HG03439 (cell line): ENCODE measurements around the gene CTCFL.
"Not testable (repeated sequence)": the region's sequence is repeated elsewhere in the genome, so short reads cannot be mapped to it uniquely, and the experiment has no call there.

Experiments used
- ATAC-seq: cut with Tn5 transposase; IDR thresholded peaks from one replicate; pipeline ENCODE4 v1.9.1; 2021; ENCODE audit warnings: mild to moderate bottlenecking, moderate library complexity; ENCODE audit not compliant: unreplicated experiment

The CTCFL gene

DNA sequence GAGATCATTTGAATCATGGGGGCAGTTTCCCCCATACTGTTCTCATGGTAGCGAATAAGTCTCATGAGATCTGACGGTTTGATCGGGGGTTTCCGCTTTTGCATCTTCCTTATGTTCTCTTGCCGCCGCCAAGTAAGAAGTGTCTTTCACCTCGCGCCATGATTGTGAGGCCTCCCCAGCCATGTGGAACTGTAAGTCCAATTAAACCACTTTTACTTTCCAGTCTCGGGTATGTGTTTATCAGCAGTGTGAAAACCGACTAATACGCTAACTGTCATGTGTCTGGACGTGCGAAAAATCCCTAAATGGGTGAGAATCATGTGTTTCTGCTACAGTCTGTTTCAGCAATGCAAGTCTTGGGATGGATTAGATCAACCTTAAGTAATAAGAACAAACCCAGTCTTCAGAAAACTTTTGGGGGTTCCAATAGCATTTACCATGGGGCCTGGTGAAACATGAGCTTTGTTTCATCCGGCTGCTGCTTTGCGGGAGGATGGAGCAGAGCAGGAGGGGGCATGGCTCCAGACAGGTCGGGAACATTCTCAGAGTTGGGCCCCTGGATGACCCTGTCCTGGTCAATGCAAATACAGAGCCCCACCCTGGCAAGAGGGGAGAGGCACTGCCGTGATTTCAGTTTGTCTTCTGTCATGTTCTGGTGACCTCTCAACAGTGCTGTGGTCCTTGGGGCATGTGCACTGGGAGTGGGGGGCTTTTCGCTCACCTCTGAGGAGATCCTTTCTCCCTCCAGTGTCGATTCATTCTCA is 41.5 kb downstream of the CTCFL start:
- peak; percentile 30 for ATAC-seq

DNA sequence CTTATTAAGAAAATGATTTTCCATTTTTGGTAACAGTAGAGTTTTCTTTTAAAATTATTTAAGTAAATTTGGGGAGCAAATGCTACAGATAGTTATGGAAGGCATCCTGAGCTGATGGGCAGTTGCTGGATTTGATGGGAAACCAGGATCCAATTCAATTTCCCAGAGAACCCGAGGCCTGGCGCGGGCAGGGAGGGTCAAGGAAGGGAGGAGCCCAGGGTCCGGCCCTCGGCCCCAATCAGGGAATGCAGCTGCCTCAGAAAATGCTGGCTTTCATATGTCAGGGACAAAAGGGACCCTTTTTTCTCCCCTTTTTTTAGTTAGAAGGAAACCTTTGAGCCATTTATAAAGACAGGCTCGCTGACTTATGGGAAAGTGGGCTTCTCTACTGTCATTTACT is 42.1 kb downstream of the CTCFL start:
- ATAC-seq, result no peak

DNA sequence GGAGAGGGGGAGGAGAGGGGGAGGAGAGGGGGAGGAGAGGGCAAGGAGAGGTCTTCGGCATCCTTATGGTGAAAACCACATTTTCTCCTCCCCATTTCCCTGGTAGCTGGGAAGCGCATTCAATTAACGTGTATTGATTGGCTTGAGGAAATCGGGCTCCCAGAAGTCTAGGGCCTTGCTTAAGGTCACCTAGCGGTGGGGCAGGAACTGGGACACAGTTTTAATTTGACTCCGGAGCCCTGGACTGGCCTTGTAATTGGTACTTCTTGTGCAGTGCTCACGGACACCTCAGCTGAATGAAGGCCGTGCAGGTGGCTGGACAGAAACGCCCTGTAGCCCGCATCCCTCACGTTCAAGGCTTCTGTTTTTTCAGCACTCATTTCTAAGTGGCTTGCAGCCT is 42.8 kb downstream of the CTCFL start:
- ATAC-seq, result no peak

DNA sequence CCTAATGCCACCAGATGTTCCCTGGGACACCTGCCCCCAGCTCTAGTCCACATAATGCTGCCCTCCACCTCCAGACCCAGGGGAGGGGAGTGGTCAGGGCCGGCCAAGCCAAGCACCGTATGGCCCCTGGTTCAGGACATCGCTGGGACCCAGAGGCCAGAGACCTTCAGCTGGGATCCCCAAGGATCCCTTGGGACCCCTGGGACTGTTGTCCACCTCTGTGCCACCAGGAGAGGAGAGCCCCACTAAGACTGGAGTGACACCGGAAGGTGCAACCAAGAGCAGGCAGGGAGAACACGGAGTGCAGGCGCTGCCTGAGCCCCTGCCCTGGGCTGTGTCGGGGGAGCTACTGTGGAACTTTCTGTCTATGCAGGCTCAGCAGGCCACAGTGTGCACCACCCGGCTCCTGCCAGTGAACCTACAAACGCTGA is 43.6 kb downstream of the CTCFL start:
- ATAC-seq, result peak; percentile 28

DNA sequence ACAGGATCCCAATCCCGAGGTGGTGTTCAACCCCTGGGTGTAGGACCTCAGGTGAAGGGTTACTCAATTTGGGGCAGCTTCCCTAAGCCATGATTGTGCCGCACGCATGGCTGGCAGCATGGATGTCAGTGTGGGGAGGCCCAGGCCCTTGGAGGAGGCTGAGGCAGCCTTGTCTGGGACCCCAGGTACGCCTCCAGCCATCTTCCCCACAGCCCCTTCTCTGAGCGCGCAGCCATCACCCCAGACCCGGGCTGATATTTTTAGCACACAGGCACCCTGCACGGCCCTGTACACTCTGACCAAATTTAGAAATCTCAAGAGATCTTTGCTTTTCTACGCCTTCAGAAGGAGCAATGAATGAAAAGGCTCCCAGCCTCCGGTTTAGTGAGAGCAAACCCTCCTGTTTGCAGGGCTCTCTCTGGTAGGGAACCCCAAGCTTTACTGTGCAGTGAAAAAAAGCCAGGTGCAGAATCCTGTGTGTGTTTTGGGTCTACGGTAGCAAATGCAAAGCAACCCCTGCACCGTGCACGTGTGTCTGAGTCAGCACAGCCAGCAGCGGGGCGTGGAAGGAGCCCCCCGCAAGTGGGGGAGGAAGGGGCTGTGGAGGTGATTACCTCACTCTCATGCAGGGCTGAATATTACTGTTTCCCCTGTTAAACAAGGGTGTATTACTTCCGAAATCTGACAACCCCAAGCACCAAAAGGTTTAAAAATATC is 44.3 kb downstream of the CTCFL start:
- ATAC-seq, result peak; percentile 46

DNA sequence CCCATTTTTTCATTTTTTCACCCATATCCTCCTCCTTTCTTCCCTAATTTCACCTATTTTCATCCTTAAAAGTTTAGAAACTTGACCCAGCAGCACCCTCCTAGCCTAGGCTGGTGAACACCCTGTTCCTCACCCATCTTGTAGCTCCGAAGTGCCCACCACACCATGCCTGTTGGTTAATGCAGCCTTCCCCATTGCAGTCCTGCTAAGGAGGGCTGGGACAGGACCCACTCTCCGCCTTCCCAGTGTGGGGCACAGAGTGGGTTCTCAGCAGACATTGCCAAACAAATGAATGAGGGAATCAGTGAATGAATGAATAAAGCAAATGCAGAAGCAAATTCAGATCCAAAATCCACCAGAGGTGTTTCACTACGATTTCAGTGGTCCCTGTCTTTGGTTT is 45.7 kb downstream of the CTCFL start:
- ATAC-seq, result no peak

DNA sequence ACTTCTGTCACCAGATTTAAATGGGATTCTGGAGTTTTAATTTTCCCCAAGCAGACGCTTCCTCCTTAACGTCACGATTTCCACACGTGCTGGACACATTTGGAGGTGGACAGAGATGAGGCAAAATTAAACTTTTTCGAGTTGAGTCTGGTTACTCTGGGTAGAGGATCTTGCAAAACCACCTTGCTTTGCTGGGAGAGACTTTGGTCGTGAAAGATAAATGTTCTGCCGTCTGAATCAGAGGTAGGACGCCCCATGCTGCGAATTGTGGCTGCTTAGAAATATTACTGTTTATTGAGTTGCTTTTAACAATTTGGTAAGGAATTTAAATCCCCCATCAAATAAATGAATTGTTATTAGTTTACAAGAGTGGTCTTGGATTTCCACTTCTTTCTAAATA is 46.8 kb downstream of the CTCFL start:
- no peak for ATAC-seq

DNA sequence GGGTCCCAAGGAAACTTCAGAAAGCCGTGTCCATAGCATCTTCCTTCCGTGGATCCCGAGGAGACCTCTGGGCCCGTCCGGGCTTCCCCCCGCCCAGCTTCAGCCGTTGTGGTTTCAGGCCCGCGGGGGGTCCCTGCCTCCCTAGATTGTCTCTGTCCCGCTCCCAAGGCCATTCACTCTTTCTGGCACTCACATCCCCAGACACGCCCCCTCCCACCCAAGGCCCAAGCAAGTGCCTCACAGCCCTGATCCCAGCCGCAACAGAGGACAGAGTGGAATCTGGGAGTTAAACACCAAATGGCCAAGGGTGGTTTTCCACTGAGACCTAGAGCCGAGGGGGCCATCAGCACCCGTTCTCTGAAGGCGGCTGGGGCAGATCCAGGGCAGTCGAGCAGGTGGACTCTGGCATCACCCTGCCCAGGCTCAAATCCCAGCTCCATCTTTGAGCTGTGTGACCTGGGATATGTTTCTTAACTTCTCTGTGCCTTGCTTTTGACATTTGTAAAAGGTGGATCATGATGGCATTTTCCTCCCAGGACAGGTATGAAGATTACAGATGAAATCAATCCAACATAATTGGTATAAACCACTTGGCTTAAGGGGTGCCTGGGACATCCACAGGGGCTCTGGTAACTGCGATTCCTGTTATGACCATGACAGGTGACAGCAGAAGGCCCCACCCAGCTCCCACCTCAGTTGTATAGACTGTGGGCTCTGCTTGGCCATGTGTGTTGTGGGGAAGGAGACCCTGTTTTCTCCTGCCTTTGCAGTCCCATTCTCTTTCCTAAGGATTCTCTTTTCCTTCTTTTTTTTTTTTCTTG is 48.1 kb downstream of the CTCFL start:
- no peak for ATAC-seq

DNA sequence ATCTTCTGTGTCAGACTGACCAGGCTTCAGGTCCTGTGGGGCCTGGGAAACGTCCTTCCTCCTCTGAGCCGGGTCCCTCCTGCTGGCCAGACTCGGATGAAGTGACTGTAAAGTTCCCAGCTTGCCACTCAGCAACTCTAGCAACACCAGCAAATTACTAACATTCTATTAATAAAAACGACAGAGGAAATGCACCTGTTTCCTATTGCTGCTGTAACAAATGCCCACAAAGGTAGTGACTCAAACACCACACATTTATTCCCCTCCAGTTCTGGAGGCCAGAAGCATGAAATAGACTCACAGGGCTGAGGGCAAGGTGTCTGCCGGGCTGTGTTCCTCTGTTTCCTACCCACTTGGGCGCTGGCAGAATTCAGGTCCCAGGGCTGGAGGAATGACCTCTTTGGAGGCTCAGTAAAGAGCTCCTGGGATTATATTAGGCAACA is 48.8 kb downstream of the CTCFL start:
- no peak for ATAC-seq

DNA sequence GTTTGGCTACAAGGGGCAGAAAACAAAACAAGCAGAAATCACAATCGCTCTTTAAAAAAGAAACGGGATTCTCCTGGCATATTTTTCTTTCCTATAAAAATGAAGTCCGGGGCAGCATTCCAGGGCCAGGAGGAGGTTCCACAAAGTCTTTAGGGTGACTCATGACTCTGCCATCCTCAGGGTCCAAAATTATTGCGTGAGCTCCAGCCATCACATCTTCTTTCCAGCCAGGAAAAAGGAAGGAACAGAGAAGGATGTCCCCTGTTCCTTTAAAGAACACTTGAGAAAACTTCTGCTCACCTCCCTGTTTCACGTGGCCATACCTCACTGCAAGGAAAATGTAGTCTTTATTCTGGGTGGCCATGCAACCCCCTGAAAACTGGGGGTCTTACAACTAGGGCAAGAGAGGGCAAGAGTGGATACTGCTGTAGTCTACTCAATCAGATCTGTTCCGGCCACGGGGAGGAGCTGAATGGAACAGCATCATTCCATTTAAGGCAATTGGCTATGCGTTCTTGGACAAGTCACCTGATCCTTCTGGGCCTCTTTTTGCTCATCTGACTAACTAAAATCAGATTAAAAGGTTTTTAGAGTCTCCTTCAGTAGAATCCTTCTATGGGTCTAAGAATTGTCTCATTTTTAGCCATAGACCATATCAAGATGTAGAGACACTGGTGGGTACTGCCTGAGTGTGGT is 49.4 kb downstream of the CTCFL start:
- ATAC-seq, result no peak

DNA sequence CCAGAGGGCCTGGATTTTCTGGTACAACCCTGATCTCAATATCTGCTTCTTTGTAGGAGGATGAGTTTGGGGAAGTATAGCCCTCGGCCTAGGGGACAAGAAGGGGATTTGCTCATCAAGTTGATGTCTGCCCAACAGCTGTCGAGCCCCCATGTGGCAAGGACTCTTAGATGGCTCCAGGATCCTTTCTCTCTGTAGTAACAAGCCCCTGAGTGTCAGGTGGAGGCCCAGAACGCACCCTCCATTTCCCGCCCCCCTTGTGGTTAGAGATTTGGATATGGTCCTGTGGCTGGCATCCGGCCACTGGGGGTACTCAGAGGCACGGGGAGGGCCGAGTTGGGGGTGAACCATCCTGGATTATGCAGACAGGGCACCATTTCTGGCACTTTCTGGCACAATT is 50.1 kb downstream of the CTCFL start:
- ATAC-seq, result no peak

DNA sequence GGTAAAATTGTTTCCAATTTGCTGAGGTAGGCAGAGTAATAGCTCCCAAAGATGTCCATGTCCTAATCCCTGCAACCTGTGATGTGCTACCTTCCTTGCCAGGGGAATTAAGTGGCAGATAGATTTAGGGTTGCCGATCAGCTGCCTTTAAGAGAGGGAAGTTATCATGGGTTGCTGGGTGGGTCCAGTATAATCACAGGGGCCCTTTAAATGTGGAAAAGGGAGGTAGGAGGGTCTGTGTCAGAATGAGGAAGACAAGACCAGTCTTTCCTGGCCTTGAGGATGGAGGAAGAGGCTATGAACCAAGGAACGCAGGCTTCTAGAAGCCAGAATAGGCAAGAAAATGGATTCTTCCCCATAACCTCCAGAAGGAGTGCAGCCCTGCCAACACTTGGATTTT is 50.7 kb downstream of the CTCFL start:
- ATAC-seq, result no peak

DNA sequence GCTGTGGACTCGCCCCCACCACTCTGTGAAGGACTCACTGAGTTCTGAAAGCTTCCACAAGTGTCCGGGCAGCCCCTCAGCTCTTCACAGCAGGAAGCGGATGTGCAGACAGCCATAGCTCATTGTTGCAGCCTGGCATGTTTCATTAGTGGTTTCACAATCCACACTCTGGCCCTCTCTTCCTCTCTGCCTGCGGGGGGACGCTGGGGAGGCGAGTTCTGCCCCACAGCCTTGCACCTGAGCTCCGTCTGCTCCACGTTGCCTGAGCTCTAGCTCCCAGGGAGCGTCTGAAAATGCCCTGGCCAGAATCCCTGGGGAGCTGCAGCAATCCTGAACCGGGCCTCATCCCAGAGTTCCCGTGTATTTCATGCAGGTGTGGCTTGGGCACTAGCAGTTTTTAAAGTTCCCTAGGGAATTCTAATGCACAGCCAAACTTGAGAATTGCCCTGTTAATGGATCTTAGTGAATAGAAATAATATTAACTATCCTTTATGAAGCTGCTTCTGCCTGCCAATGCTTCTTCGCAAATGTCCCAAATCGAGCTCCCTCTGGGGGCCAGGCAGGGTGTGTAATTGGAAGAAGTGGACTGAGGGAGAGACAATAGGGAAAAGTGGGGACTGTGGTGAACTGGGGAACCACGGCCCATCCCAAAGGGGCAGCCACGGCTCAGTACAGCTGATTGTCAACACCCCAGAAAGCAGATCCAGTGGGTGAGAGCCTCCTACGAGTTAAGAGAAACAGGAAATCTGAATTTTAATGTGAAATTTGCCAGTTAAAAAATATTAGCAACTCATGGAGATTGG is 51.5 kb downstream of the CTCFL start:
- ATAC-seq, result no peak

DNA sequence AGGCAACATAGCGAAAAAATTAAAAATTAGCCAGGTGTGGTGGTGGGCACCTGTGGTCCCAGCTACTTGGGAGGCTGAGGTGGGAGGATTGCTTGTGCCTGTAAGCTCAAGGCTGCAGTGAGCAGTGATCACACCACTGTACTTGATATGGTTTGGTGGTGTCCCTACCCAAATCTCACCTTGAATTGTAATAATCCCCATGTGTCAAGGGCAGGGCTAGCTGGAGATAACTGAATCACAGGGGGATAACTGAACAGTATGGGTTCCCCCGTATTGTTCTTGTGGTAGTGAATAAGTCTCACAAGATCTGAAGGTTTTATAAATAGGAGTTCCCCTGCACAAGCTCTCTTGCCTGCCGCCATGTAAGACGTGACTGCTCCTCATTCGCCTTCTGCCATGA is 52.5 kb downstream of the CTCFL start:
- ATAC-seq, result not testable (repeated sequence)

DNA sequence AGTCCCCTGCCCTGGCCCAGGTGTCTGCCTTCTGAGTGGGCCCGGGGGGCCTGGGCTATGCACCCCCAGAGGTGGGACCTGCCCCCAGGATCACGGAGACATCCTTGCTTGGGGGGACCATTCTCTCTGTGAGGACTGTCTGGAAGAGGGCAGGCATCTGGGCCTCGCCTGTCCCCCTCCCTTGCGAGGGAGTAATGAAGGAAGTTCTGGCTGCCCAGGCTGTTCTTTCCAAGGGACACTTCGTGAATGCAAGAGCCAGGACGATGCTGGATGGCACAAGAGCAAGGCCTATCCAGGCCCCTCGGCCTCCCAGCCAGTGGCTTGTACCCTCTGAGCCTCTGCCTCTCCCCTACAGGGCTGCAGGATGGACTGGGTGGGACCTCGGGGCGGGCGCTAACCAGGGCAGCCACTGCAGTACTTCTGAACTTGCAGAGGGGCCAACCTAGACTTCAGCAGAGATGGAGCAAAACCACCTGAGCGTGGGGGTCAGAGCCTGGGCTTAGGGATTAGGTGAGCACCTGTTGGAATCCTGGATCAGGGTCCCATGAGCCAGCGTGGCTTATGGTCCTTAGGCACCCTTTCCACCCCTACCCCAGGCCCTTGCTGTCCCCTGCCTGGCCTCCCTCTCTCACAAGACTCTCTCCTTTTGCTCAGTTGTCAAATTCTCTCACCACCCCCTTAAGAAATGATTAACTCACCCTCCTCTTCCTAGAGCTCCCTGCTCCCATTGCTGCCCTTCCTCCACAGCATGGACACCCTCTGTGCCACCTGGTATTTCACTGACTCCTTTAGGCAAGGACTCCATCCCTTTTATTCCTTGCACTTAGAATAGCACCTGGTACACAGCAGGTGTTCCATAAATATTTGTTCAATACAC is 53.2 kb downstream of the CTCFL start:
- no peak for ATAC-seq

DNA sequence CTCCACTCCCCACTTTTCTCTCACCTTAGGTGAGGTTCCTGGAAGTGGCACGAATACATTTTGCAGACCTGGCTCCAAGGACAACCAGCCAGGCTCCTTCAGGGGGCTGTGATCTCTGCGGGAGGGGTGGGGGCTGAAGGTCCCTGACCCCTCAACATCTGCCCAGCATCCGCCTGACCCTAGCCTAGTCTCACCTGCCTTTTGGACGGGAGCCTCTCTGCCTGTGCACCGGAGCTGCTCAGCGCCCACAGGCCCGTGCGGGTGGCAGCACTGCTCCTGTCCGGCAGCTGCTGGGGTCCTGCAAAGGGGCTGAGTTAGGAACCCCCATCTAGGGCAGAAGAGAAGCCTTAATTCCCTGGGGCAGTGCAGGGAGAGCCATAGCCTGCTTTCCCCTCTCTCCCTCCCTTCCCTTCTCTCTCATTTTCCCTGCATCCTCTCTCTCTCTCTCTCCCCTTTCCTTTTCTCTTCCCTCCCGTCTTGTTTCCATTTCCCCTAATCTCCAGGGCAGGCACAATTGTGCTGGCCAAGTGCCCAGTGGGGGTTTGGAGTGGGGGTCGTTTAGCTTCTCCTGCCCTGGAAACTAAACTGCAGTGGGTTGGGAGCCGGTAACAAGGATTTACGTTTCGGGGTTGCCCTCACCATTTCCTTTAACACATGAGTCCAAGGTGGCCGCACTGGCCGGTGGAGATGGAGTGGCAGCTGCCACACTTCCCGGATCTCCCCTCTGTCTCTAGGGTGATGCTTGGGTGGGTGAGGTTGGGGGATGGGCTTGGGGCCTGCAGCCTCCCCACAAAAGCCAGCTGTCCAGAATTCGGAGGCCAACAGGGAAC is 54.1 kb downstream of the CTCFL start:
- no peak for ATAC-seq

DNA sequence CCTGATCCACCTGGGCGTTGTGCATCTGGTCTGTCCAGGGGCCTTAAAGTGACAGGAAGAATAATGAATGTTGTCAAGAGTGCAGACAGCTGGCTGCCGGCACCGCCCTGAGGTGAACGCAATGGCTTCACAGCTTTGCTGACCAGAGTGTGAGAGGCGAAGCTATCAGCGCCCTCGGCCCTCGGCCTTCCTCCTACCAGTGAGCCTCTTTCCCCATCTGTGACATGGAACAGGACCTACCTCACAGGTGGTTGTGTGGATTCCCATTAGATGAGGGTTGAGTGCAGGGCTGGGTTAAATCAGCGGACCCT is 54.8 kb downstream of the CTCFL start:
- no peak for ATAC-seq

DNA sequence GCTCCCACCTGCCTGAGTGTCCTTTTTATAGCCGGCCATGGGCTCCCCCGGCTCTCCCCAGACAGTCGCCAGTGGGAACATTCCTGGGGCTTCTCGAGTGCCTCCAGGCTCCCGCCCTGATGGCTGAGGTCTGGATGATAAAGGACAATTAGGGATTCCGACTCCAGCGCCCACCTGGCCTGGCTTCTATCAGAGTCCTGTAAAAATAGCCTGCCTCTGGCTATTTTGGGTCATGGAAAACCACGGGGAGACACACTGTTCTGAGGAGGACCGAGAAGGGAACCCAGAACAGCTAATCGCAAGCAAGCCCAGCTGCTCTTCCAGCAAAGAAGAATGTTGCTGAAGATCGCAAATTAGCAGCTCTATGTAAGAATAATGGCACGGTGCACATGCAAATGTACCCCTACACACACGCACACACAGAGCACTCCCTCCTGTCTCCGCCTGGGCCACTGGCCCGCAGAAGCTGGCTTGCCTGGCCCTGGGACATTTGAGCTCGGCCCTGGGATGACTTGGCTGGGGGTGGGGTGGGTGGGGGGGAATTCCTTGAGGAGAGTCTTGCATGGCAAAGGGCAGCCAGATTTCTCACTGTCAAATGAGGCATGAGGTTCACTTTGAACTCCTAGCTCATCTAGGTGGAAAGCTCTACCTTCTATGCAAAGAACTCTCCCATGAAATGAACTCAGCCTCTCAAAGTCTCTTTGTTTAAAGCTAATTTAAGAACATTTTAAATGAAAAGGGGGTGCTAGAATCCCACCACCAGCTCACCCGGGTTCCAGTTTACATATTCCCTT is 55.3 kb downstream of the CTCFL start:
- peak; percentile 47 for ATAC-seq
